ENCODE measurements around the gene DMD. TPM values are rescaled to one million over a fixed set of nuclear protein-coding genes. Genes with fewer than 3 reads are reported as not detected.

Gene DMD
- polyA plus RNA-seq, 1 donor from 2014 or later = 21.6 TPM

GRCh38 chrX:31123335-31123734 lies 2088.0 kb downstream of the DMD start:
- Histone ChIP-seq H3K4me3 (ENCODE audit: low read length) (no peak overlapping the region), H4K20me1 (ENCODE audit: insufficient read depth) (no peaks in the 10 kb centered on the region), H3K9me3 (ENCODE audit: low read length) (no peaks in the 10 kb centered on the region), H3K27me3 (ENCODE audit: insufficient read depth, low read depth, low read length) (no peaks in the 10 kb centered on the region), H3F3A (ENCODE audit: insufficient read depth, low read length, poor library complexity, severe bottlenecking) (no peaks in the 10 kb centered on the region), H2AFZ (ENCODE audit: low read depth, low read length) (no peak overlapping the region), H3K27ac (ENCODE audit: low read length) (no peak overlapping the region), H3K4me2 (ENCODE audit: low read length) (no peak overlapping the region), H3K36me3 (ENCODE audit: insufficient read depth, low read length) (no peaks in the 10 kb centered on the region), H3K9ac (ENCODE audit: low read length) (no peak overlapping the region), H3K9me2 (ENCODE audit: insufficient read depth, low read length) (no peaks in the 10 kb centered on the region), H3K79me2 (replicated peaks; ENCODE audit: insufficient read depth, low read length) (no peaks in the 10 kb centered on the region)
- no peak for TF ChIP-seq REST (IDR thresholded peaks at IDR 0.05; ENCODE audit: borderline replicate concordance)
- TF ChIP-seq POLR2AphosphoS5 (IDR thresholded peaks at IDR 0.05) = no peak
- TF ChIP-seq EP300 (conservative IDR thresholded peaks at IDR 0.05; ENCODE audit: poor library complexity, severe bottlenecking) = no peak
- TF ChIP-seq EZH2 (IDR thresholded peaks at IDR 0.05; ENCODE audit: borderline replicate concordance, insufficient read depth, low read length, poor library complexity, severe bottlenecking) = no peak
- no peak for TF ChIP-seq RAD21 (conservative IDR thresholded peaks at IDR 0.05)

- Histone ChIP-seq H2AFZ (ENCODE audit: low read depth, low read length) (no peak overlapping the region), H3K4me2 (ENCODE audit: low read length) (no peak overlapping the region), H3K9me2 (ENCODE audit: insufficient read depth, low read length) (no peaks in the 10 kb centered on the region), H3K79me2 (replicated peaks; ENCODE audit: insufficient read depth, low read length) (no peaks in the 10 kb centered on the region), H3K4me3 (ENCODE audit: low read length) (no peak overlapping the region), H3K9me3 (ENCODE audit: low read length) (no peaks in the 10 kb centered on the region), H4K20me1 (ENCODE audit: insufficient read depth) (no peaks in the 10 kb centered on the region), H3F3A (ENCODE audit: insufficient read depth, low read length, poor library complexity, severe bottlenecking) (no peaks in the 10 kb centered on the region), H3K36me3 (ENCODE audit: insufficient read depth, low read length) (no peaks in the 10 kb centered on the region), H3K9ac (ENCODE audit: low read length) (no peak overlapping the region), H3K27me3 (ENCODE audit: insufficient read depth, low read depth, low read length) (no peaks in the 10 kb centered on the region), H3K27ac (ENCODE audit: low read length) (no peak overlapping the region)
- TF ChIP-seq MXI1 (conservative IDR thresholded peaks at IDR 0.05; ENCODE audit: poor library complexity, severe bottlenecking) = no peak
Observed at GRCh38 chrX:31117266-31117665, 2094.1 kb downstream of the DMD start.

GRCh38 chrX:31115398-31115797 lies 2096.0 kb downstream of the DMD start:
- Histone ChIP-seq H3K36me3 (ENCODE audit: insufficient read depth, low read length) (no peaks in the 10 kb centered on the region), H3K9me3 (ENCODE audit: low read length) (no peaks in the 10 kb centered on the region), H4K20me1 (ENCODE audit: insufficient read depth) (no peaks in the 10 kb centered on the region), H3F3A (ENCODE audit: insufficient read depth, low read length, poor library complexity, severe bottlenecking) (no peaks in the 10 kb centered on the region), H3K4me3 (ENCODE audit: low read length) (no peak overlapping the region), H3K79me2 (replicated peaks; ENCODE audit: insufficient read depth, low read length) (no peaks in the 10 kb centered on the region), H3K9me2 (ENCODE audit: insufficient read depth, low read length) (no peaks in the 10 kb centered on the region), H3K9ac (ENCODE audit: low read length) (no peak overlapping the region), H3K27me3 (ENCODE audit: insufficient read depth, low read depth, low read length) (no peaks in the 10 kb centered on the region), H2AFZ (ENCODE audit: low read depth, low read length) (no peak overlapping the region), H3K27ac (ENCODE audit: low read length) (no peak overlapping the region), H3K4me2 (ENCODE audit: low read length) (no peak overlapping the region)
- TF ChIP-seq CTCF (IDR thresholded peaks at IDR 0.05; ENCODE audit: poor library complexity, severe bottlenecking) = no peak
- no peak for TF ChIP-seq RAD21 (conservative IDR thresholded peaks at IDR 0.05)
- no peak for TF ChIP-seq EZH2 (IDR thresholded peaks at IDR 0.05; ENCODE audit: borderline replicate concordance, insufficient read depth, low read length, poor library complexity, severe bottlenecking)
- no peak for TF ChIP-seq EP300 (conservative IDR thresholded peaks at IDR 0.05; ENCODE audit: poor library complexity, severe bottlenecking)
- TF ChIP-seq POLR2AphosphoS5 (IDR thresholded peaks at IDR 0.05) = no peak
- TF ChIP-seq MXI1 (conservative IDR thresholded peaks at IDR 0.05; ENCODE audit: poor library complexity, severe bottlenecking) = no peak
